PC-3 (cell line): Measurements from ENCODE around the gene LIN37. TPM values are rescaled to one million over a fixed set of nuclear protein-coding genes. Genes with fewer than 3 reads are reported as not detected.

Experiments
- ATAC-seq: fragments of 200-7000 bp; cut with Tn5 transposase; 2 replicates; pipeline ENCODE4 v1.9.1; 2020; ENCODE audit warnings: mild to moderate bottlenecking, moderate library complexity
- BruUV-seq: library from RNA; stranded (reverse); fragments of 400-500 nt; replicated peaks from 2 replicates; lab custom pipeline; 2021; lab: Mats Ljungman, UMichigan
- CTCF ChIA-PET: fragments of 300-600 bp; sonication (Branson Sonifier 250); formaldehyde crosslinking; loops from one replicate; lab custom pipeline; 2022; ENCODE audit warnings: antibody characterized with exemption; lab: Charles Lee
- POLR2A ChIA-PET: fragments of 300-600 bp; sonication (Branson Sonifier 250); formaldehyde crosslinking; loops from one replicate; lab custom pipeline; 2022; ENCODE audit warnings: antibody characterized with exemption; ENCODE audit not compliant: unreplicated experiment; lab: Charles Lee
- DNase-seq: peaks from one replicate; pipeline ENCODE4 v3.0.0-alpha.2; 2015
- H2AFZ ChIP-seq: fragments of 300-600 bp; sonication (generic); 2 replicates; pipeline ENCODE4 v1.6.0; 2016; ENCODE audit warnings: antibody characterized with exemption, low read length
- H3F3A ChIP-seq: fragments of 300-600 bp; sonication (generic); one replicate; pipeline ENCODE4 v1.6.0; 2017; ENCODE audit warnings: antibody characterized with exemption, low read length, control low read depth, mild to moderate bottlenecking; ENCODE audit not compliant: unreplicated experiment
- H3K27ac ChIP-seq: fragments of 300-600 bp; sonication (generic); 2 replicates; pipeline ENCODE4 v1.5.1; 2016; ENCODE audit warnings: mild to moderate bottlenecking, low read length
- H3K27me3 ChIP-seq: fragments of 300-600 bp; sonication (generic); 2 replicates; pipeline ENCODE4 v1.6.1; 2016; ENCODE audit warnings: low read length, mixed read lengths
- H3K36me3 ChIP-seq: fragments of 300-600 bp; sonication (generic); 2 replicates; pipeline ENCODE4 v1.6.1; 2016; ENCODE audit warnings: low read depth, mixed run types, low read length, mixed read lengths
- H3K4me1 ChIP-seq: fragments of 300-600 bp; sonication (generic); 2 replicates; pipeline ENCODE4 v1.5.1; 2016; ENCODE audit warnings: low read length; ENCODE audit not compliant: insufficient read depth
- H3K4me2 ChIP-seq: fragments of 300-600 bp; sonication (generic); 2 replicates; pipeline ENCODE4 v1.6.0; 2016; ENCODE audit warnings: low read length
- H3K4me3 ChIP-seq: fragments of 300-600 bp; sonication (generic); 2 replicates; pipeline ENCODE4 v1.5.1; 2016; ENCODE audit warnings: mild to moderate bottlenecking, low read length, mixed read lengths
- H3K79me2 ChIP-seq: fragments of 300-600 bp; sonication (generic); 2 replicates; pipeline ENCODE4 v1.6.1; 2017; ENCODE audit warnings: low read length, mixed read lengths
- H3K9ac ChIP-seq: fragments of 300-600 bp; sonication (generic); 2 replicates; pipeline ENCODE4 v1.6.0; 2016; ENCODE audit warnings: mild to moderate bottlenecking, low read length
- H3K9me2 ChIP-seq: fragments of 300-600 bp; sonication (generic); replicated peaks from 2 replicates; pipeline ENCODE4 v1.6.1; 2016; ENCODE audit warnings: mixed run types, low read length, mixed read lengths
- H3K9me3 ChIP-seq: fragments of 300-600 bp; sonication (generic); 2 replicates; pipeline ENCODE4 v1.6.1; 2016; ENCODE audit warnings: low read length, mixed read lengths
- H4K20me1 ChIP-seq: fragments of 300-600 bp; sonication (generic); 2 replicates; pipeline ENCODE4 v1.6.1; 2016; ENCODE audit warnings: low read length, mixed read lengths
- EZH2 ChIP-seq: fragments of 300-600 bp; sonication (generic); IDR thresholded peaks from one replicate; pipeline ENCODE4 v1.6.1; 2017; ENCODE audit warnings: antibody characterized with exemption, mild to moderate bottlenecking, low read length; ENCODE audit not compliant: unreplicated experiment
- EZH2phosphoT487 ChIP-seq: fragments of 300-600 bp; sonication (generic); IDR thresholded peaks from 2 replicates; pipeline ENCODE4 v1.6.1; 2018; ENCODE audit warnings: mild to moderate bottlenecking, antibody characterized with exemption, low read length, borderline replicate concordance
- intact Hi-C: fragments of 100-400 bp; cut with micrococcal nuclease; formaldehyde crosslinking; loops from 2 replicates; pipeline ENCODE4 v1.9.0; 2023
- total RNA-seq: library from RNA; depleted of rRNA; stranded (reverse); fragments of >200 nt; gene quantifications from 2 replicates; pipeline ENCODE4 v1.2.3, GENCODE V29; 2014
- TF ChIP-seq, protein P1 (sequence below): fragments of 300-600 bp; sonication (generic); conservative IDR thresholded peaks from 2 replicates; pipeline ENCODE4 v1.5.1; 2017; ENCODE audit warnings: antibody characterized with exemption, low read depth, mild to moderate bottlenecking, low read length

The LIN37 gene
- total RNA-seq, 1 experiment from 2014 or later: 8.2 TPM

DNA sequence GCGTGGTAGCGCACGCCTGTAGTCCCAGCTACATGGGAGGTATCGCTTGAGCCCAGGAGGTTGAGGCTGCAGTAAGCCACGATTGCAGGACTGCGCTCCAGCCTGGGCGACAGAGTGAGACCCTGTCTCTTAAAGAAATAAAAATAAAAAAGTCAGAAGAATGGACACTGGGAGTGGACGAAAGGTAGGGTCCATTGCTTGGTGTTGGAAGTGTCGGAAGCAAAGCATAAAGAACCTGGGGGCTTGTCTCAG is 26.6 kb downstream of the LIN37 start:
- TF ChIP-seq, protein P1, sequence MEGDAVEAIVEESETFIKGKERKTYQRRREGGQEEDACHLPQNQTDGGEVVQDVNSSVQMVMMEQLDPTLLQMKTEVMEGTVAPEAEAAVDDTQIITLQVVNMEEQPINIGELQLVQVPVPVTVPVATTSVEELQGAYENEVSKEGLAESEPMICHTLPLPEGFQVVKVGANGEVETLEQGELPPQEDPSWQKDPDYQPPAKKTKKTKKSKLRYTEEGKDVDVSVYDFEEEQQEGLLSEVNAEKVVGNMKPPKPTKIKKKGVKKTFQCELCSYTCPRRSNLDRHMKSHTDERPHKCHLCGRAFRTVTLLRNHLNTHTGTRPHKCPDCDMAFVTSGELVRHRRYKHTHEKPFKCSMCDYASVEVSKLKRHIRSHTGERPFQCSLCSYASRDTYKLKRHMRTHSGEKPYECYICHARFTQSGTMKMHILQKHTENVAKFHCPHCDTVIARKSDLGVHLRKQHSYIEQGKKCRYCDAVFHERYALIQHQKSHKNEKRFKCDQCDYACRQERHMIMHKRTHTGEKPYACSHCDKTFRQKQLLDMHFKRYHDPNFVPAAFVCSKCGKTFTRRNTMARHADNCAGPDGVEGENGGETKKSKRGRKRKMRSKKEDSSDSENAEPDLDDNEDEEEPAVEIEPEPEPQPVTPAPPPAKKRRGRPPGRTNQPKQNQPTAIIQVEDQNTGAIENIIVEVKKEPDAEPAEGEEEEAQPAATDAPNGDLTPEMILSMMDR: no peak
- TF ChIP-seq EZH2phosphoT487 (no peak), EZH2 (no peak)
- Histone ChIP-seq H3K4me2 (peak overlapping the region; percentile 98), H3K9me3 (no peaks in the 10 kb centered on the region), H3K27ac (no peak overlapping the region), H3K27me3 (no peaks in the 10 kb centered on the region), H3K9me2 (no peaks in the 10 kb centered on the region), H2AFZ (peak overlapping the region; percentile 65), H3K4me1 (peaks cover 7% of the 10 kb centered on the region), H3F3A (no peaks in the 10 kb centered on the region), H3K9ac (no peak overlapping the region), H4K20me1 (no peaks in the 10 kb centered on the region), H3K4me3 (peak overlapping the region; percentile 66), H3K79me2 (no peaks in the 10 kb centered on the region), H3K36me3 (no peaks in the 10 kb centered on the region)
- DNase-seq (no peak), ATAC-seq (peak; percentile 9)
- no TSS peak for BruUV-seq
- intact Hi-C loops: loop anchor here (2.0 kb wide), 1 partner anchor 34 kb away; no protein-coding TSS in a partner anchor
- ChIA-PET POLR2A (no interaction called here), CTCF (no interaction called here)

DNA sequence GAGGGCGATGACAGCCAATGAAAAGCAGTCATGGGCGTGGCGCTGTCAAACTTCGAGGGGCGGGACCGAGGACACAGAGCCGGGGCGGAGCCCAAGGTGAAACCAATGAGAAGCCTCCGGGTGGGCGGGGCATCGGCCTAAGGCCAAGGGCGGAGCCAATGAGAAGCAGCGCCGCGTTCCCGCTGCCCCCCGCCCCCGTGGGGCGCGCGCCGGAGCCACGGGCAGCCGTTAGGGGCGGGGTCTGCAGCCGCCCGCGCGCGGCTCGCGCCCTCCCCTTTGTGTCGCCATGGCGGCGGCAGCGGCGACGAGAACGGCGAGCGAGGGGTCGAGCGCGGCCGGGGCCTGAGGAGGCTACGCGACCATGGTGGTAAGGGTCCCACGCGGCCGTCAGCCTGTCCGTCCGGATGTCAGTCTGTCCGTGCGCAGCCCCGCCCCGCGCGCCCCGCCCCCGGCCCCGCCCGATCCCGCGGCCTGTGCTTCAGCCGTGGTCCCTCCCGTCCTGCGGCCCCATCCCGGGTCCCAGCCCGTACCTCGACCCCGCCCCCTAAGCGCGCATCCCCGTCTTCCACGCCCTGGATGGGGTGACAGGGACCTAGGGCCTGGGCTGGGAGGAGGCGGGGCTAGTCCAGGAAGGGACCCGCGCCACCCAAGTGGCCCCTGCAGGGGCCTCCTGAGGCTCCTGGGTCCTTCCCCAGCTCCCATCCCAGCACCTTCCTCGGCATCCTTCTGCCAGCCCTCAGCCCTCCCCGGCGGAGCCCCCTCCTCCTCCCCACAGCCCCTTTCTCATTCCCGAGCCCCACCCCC is 27.1 kb downstream of the LIN37 start, which contains the start of gene ARHGAP33:
ARHGAP33 (plus strand) TSS at position 267 of the 804 bp plus-strand sequence; CDS start at position 362, 95 bp downstream.
- ATAC-seq (peak; percentile 93), DNase-seq (peak; percentile 97)
- Histone ChIP-seq H3K27me3 (no peaks in the 10 kb centered on the region), H3K9me2 (no peaks in the 10 kb centered on the region), H3K9me3 (no peaks in the 10 kb centered on the region), H3F3A (no peaks in the 10 kb centered on the region), H3K4me1 (peaks cover 7% of the 10 kb centered on the region), H3K79me2 (no peaks in the 10 kb centered on the region), H3K9ac (peak within 1 kb of the TSS; percentile 17; the same call in 1 of the 2 replicates), H3K36me3 (no peaks in the 10 kb centered on the region), H3K4me2 (peak within 1 kb of the TSS; percentile 98), H2AFZ (peak within 1 kb of the TSS; percentile 65), H4K20me1 (no peaks in the 10 kb centered on the region), H3K4me3 (peak within 1 kb of the TSS; percentile 66), H3K27ac (no peak within 1 kb of the TSS)
- ChIA-PET CTCF (no interaction called here), POLR2A (interaction anchor here (0.5 to 0.6 kb wide), 2 partner anchors 35 to 832 kb away, joined by 3 to 4 read pairs; no protein-coding TSS in a partner anchor)
- intact Hi-C loops: loop anchor here (2.0 kb wide), 1 partner anchor 35 kb away; no protein-coding TSS in a partner anchor
- TF ChIP-seq, protein P1: no peak
- TF ChIP-seq EZH2: no peak
- TF ChIP-seq EZH2phosphoT487: no peak
- BruUV-seq: no TSS peak
